Ascending aorta (tissue), 2 donors: Measurements from ENCODE around the gene NFKBIA. TPM values are rescaled to one million over a fixed set of nuclear protein-coding genes. Genes with fewer than 3 reads are reported as not detected.

Experiments
- DNase-seq, 2 donors: peaks; one replicate each; pipeline ENCODE4 v3.0.0-alpha.2; 2019; ENCODE audit warnings: low spot score in 2 of 2
- H3K27ac ChIP-seq, 2 donors: fragments of 200-600 bp; sonication (generic); one replicate each; pipeline ENCODE4 v1.5.1; 2016 to 2017; ENCODE audit warnings: mild to moderate bottlenecking in 1 of 2
- H3K27me3 ChIP-seq: fragments of 200-600 bp; sonication (generic); one replicate; pipeline ENCODE4 v1.5.1; 2017
- H3K36me3 ChIP-seq, 2 donors: fragments of 200-600 bp; sonication (generic); one replicate each; pipeline ENCODE4 v1.5.1; 2016
- H3K4me1 ChIP-seq, 2 donors: fragments of 200-600 bp; sonication (generic); one replicate each; pipeline ENCODE4 v1.5.1; 2016 to 2017; ENCODE audit warnings: mild to moderate bottlenecking in 1 of 2
- H3K4me3 ChIP-seq, 2 donors: fragments of 200-600 bp; sonication (generic); one replicate each; pipeline ENCODE4 v1.5.1; 2016 to 2017; ENCODE audit warnings: mild to moderate bottlenecking in 1 of 2
- H3K9me3 ChIP-seq, 2 donors: fragments of 200-600 bp; sonication (generic); one replicate each; pipeline ENCODE4 v1.5.1; 2016
- intact Hi-C: fragments of 100-400 bp; cut with DNase I; formaldehyde crosslinking; loops from one replicate; pipeline ENCODE4 v1.15.1; 2023
- total RNA-seq: library from RNA; depleted of rRNA; stranded (reverse); fragments of >200 nt; gene quantifications from one replicate; pipeline ENCODE4 v1.1.0, GENCODE V29; 2016
- TF ChIP-seq, protein P1 (sequence below), 3 experiments: fragments of 200-600 bp in 2 of 3; fragments of 450-650 bp in 1 of 3; sonication (generic) in 2 of 3; IDR thresholded peaks; one replicate each; pipeline ENCODE4 v1.5.1; 2016 to 2019; ENCODE audit warnings: antibody characterized with exemption in 3 of 3, mild to moderate bottlenecking in 1 of 3, moderate library complexity in 1 of 3

The NFKBIA gene
- total RNA-seq, 1 donor from 2014 or later: 944 TPM

DNA sequence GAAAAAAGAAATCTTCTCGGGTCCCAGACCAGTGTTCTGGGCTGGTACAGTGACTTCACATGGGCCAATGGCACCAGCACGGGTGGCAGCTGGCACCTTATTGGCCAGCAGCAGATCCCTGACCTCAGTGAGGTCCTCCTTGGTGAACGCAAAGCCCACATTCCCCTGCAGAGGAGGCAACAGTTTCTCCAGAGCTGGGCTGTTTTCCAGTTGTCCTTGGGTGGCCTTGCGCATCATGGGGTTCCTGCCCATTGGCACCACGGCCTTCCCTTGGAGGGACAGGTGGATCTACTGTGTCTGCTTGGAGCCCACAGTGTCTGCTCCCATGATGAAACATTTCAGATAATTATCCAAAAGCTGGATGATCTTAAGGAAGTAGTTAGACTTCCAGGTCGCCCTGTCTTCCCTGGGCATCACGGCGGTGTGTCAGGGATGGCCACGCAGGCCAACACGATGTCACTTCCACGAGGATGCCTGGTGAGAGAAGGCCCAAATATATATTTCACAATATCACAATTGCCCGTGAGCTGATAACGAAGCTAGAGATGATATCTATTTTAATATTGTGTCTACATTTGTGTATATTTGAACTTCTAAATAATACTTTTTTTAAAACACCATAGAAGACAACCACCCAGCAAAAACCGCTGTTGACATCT is 15.8 kb downstream of the NFKBIA start:
- Histone ChIP-seq H3K4me1 (peaks cover 19 to 22% of the 10 kb centered on the region in 2 donors), H3K27ac (no peak overlapping the region), H3K4me3 (no peak overlapping the region), H3K27me3 (no peaks in the 10 kb centered on the region), H3K9me3 (no peaks in the 10 kb centered on the region), H3K36me3 (no peaks in the 10 kb centered on the region)
- intact Hi-C loops: no loop called here
- no peak for DNase-seq
- TF ChIP-seq, protein P1, sequence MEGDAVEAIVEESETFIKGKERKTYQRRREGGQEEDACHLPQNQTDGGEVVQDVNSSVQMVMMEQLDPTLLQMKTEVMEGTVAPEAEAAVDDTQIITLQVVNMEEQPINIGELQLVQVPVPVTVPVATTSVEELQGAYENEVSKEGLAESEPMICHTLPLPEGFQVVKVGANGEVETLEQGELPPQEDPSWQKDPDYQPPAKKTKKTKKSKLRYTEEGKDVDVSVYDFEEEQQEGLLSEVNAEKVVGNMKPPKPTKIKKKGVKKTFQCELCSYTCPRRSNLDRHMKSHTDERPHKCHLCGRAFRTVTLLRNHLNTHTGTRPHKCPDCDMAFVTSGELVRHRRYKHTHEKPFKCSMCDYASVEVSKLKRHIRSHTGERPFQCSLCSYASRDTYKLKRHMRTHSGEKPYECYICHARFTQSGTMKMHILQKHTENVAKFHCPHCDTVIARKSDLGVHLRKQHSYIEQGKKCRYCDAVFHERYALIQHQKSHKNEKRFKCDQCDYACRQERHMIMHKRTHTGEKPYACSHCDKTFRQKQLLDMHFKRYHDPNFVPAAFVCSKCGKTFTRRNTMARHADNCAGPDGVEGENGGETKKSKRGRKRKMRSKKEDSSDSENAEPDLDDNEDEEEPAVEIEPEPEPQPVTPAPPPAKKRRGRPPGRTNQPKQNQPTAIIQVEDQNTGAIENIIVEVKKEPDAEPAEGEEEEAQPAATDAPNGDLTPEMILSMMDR (IDR thresholded peaks at IDR 0.05): no peak

DNA sequence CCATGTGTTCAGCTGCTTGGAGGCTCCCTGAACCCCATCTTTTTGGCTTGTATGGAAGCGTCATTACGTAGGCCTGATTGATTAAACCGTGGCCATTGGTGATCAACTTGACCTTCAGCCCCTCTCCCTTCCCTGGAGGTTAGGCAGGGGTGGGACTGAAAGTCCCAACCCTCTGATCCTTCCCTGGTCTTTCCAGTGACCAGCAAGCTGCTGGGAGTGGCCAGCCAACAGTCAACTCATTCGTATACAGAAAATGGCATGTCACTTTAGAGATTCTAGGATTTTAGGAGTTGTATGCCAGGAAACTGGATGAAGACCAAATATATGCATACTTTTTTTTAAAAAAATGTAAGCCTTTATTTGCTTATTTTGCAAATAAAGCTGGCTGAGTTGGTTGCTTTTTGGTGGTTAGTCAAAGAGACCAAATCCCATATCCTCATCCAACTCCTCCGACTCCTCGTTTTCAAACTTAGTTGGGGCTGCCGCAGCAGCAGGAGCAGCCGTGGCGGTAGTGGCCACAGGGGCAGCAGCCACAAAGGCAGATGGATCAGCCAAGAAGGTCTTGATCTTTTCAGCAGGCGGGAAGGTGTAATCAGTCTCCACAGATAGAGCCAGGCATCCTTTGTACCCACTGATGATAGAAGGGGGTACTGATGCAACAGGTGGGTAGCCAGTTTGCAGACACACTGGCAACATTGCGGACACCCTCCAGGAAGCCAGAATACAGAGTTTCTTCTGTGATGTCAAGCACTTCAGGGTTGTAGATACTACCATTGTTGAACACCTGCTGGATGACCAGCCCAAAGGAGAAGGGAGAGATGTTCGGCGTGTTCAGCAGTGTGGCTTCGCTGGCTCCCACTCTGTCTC is 16.6 kb downstream of the NFKBIA start:
- TF ChIP-seq, protein P1 (IDR thresholded peaks at IDR 0.05): no peak
- intact Hi-C loops: no loop called here

DNA sequence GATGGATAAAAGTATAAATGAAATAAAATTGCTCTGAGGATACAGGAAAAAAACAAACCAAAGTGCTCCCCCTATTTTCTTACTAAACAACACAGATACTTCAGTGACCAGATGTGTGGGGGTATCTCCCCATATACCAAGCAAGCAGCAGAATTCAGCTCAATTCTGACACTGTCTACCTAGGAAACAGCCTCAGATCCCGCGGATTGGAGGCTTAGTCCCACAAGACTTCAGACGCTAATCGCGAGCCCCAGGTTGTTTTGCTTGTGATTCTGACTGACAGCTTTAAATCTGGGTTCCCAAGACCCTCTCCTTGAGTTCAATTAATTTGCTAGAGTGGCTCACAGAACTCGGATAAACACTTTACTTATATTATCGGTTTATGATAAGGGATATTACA is 17.3 kb downstream of the NFKBIA start:
- H3K27ac ChIP-seq: no peak overlapping the region
- DNase-seq: no peak
- no peaks in the 10 kb centered on the region for H3K9me3 ChIP-seq
- H3K36me3 ChIP-seq: no peaks in the 10 kb centered on the region
- H3K4me3 ChIP-seq: no peak overlapping the region
- H3K27me3 ChIP-seq: no peaks in the 10 kb centered on the region
- H3K4me1 ChIP-seq: peaks cover 19 to 25% of the 10 kb centered on the region in 2 donors
- intact Hi-C loops: no loop called here
- TF ChIP-seq, protein P1 (IDR thresholded peaks at IDR 0.05): no peak

More for the DNA sequence above, 16.6 kb downstream of the NFKBIA start:
- Histone ChIP-seq H3K36me3 (no peaks in the 10 kb centered on the region), H3K9me3 (no peaks in the 10 kb centered on the region), H3K4me3 (no peak overlapping the region), H3K27ac (no peak overlapping the region), H3K27me3 (no peaks in the 10 kb centered on the region), H3K4me1 (peaks cover 19 to 25% of the 10 kb centered on the region in 2 donors)
- DNase-seq: no peak

DNA sequence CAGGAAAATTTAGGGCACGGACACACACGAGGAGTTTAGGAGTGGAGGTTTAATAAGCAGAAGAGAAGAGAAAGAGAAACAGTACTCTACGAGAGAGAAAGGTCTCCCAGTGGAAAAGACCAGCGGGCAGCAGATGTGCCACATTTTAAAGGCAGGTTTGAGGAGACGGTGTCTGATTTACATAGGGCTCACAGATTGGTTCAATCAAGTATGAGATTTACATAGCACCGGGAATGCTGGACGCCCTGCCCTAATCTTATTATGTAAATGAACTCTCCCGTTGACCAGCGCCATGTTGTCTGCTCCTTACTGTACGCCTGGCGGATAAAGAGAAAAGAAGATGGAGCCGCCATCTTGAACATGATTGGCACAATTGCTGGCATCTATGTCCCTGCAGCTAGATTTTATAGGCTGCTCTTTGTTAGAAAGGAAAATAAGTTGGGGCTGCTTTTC is 17.9 kb downstream of the NFKBIA start:
- intact Hi-C loops: no loop called here
- H3K4me3 ChIP-seq: no peak overlapping the region
- TF ChIP-seq, protein P1 (IDR thresholded peaks at IDR 0.05): no peak
- H3K4me1 ChIP-seq: peaks cover 19 to 25% of the 10 kb centered on the region in 2 donors
- DNase-seq: no peak
- H3K27ac ChIP-seq: peak overlapping the region in 1 of 2 donors; percentile 93
- H3K27me3 ChIP-seq: no peaks in the 10 kb centered on the region
- H3K9me3 ChIP-seq: no peaks in the 10 kb centered on the region
- no peaks in the 10 kb centered on the region for H3K36me3 ChIP-seq

DNA sequence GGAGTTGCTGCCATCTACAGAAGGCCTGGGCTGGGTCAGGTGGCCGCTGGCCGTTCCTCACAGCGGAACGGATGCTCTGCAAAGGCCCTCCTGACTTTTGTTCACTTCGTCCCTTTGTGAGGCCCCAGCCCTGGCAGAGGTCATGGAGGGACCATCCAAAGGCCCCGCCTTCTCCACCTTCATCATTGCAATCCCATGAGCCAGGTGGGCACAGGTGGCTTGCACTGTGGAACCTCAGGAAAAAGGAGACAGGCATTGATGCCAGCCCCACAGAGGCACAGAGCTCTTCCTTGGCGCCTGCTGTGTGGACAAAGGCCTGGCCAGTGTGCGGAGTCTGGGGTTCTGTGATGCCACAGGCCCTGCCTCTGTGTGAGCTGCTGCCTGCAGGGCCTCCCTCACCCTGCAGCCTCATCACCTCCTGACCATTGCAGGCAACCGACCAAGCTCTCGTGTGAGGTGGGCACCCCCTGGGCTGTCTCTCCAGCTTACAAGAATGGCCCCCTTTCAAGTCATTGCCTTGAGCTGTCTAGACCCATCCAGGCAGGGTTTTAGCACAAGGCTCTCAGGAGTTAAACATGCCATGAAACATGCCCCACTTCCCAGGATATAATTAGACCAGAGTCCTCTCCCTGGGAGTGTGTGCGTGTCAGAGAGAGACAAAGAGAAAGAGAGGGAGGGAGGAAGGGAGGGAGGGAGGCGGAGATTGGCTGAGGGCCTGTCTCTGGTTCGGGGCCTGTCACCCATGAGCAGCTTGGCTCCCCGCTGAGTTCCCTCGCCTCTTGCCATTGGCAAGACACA is 19.3 kb downstream of the NFKBIA start:
- H3K27ac ChIP-seq: peak overlapping the region; percentile 87 to 93
- H3K36me3 ChIP-seq: no peaks in the 10 kb centered on the region
- H3K9me3 ChIP-seq: no peaks in the 10 kb centered on the region
- no peaks in the 10 kb centered on the region for H3K27me3 ChIP-seq
- peak; percentile 45 to 90 for DNase-seq
- H3K4me3 ChIP-seq: peak overlapping the region in 1 of 2 donors; percentile 8
- intact Hi-C loops: loop anchor here (2.0 kb wide), 2 partner anchors 18 kb away; no protein-coding TSS in a partner anchor
- H3K4me1 ChIP-seq: peaks cover 19 to 25% of the 10 kb centered on the region in 2 donors
- TF ChIP-seq, protein P1 (IDR thresholded peaks at IDR 0.05): no peak
